Ovary (tissue), 9 donors: ENCODE data around the gene RADIL. TPM values are rescaled to one million over a fixed set of nuclear protein-coding genes. Genes with fewer than 3 reads are reported as not detected.

Experiments
- DNase-seq, 5 donors: peaks; one replicate each; pipeline ENCODE4 v3.0.0-alpha.2; 2019 to 2020
- H3K27ac ChIP-seq, 2 donors: fragments of 200-600 bp; one replicate each; pipeline versions ENCODE4 v1.5.1 to v1.8.0; 2019 to 2022
- H3K27me3 ChIP-seq: fragments of 200-600 bp; one replicate; pipeline ENCODE4 v1.8.0; 2022
- H3K36me3 ChIP-seq: fragments of 200-600 bp; sonication (generic); one replicate; pipeline ENCODE4 v1.5.1; 2019
- H3K4me1 ChIP-seq: one replicate; pipeline ENCODE4 v1.8.1; 2013; ENCODE audit warnings: mild to moderate bottlenecking, moderate library complexity; ENCODE audit not compliant: insufficient read depth
- H3K4me3 ChIP-seq: fragments of 200-600 bp; sonication (generic); one replicate; pipeline ENCODE4 v1.5.1; 2017
- H3K9me3 ChIP-seq, 2 donors: fragments of 200-600 bp in 1 of 2; sonication (generic) in 1 of 2; one replicate each; pipeline versions ENCODE4 v1.5.1 to v1.8.1; 2013 to 2019; ENCODE audit warnings: mild to moderate bottlenecking in 1 of 2, moderate library complexity in 1 of 2
- CTCF ChIP-seq, 3 donors: fragments of 450-650 bp in 2 of 3; fragments of 200-600 bp in 1 of 3; IDR thresholded peaks; one replicate each; pipeline versions ENCODE4 v1.5.1 to v1.8.0; 2016 to 2022; ENCODE audit warnings: antibody characterized with exemption in 3 of 3, mild to moderate bottlenecking in 1 of 3
- EP300 ChIP-seq: sonication (generic); formaldehyde crosslinking; IDR thresholded peaks from one replicate; pipeline ENCODE4 v1.6.1; 2017; ENCODE audit warnings: antibody characterized with exemption
- POLR2A ChIP-seq: fragments of 450-650 bp; IDR thresholded peaks from one replicate; pipeline ENCODE4 v1.6.1; 2017; ENCODE audit warnings: antibody characterized with exemption, mild to moderate bottlenecking, moderate library complexity
- WGBS, 3 donors: extraction: QIAGEN DNeasy Blood & Tissue Kit in 1 of 3; methylation state at CpG; one replicate each; pipeline versions ENCODE4 v1.1.5 to v1.1.7; 2013 to 2017; 5-methylcytosine and 5-hydroxymethylcytosine counted together
- intact Hi-C, 4 donors: fragments of 100-400 bp; cut with DNase I; formaldehyde crosslinking; loops; one replicate each; pipeline versions ENCODE4 v1.11.0 to v1.15.1; 2022 to 2023
- polyA plus RNA-seq, 2 donors: library from polyadenylated mRNA; stranded (reverse); fragments of 200-250 nt in 1 of 2; fragments of 350-450 nt in 1 of 2; fragmentation: Illumina TruSeq in 1 of 2; extraction: RNeasy Lipid Tissue Mini Kit (QIAGEN cat#74804) in 1 of 2; gene quantifications; one replicate each; pipeline ENCODE4 v1.2.3, GENCODE V29; 2013 to 2014
- total RNA-seq, 7 donors: library from RNA; depleted of rRNA in 2 of 7; stranded (reverse); fragments of >200 nt in 2 of 7; fragmentation: NEBNext Ultra II Directional in 3 of 7; extraction: Animal tissue kit (Norgen Biotek cat#: 25700) in 3 of 7; gene quantifications; one replicate each; pipeline versions ENCODE4 v1.1.0 to v1.2.4, GENCODE V29; 2016 to 2023
- donor health status: DM: no; HTN: no; CAD: no; lungs with moderate emphysema.
- donor health status: DM: no; HTN: no; CAD: no.
- donor health status: Bipolar disorder and iron deficiency.
- donor health status: DM: yes; HTN: yes; CAD: no.
- donor health status: DM: no; HTN: no; CAD: no.
- donor health status: DM: yes; HTN: yes; CAD: no.

The RADIL gene
- total and polyA plus RNA-seq, 9 donors, result 0.98 to 5.4 (median 2.4) TPM

GRCh38 chr7:4787541-4787940 lies 96.0 kb downstream of the RADIL start:
- Histone ChIP-seq H3K4me3 (no peak overlapping the region), H3K9me3 (no peaks in the 10 kb centered on the region), H3K27ac (no peak overlapping the region), H3K27me3 (no peaks in the 10 kb centered on the region), H3K4me1 (no peaks in the 10 kb centered on the region), H3K36me3 (no peaks in the 10 kb centered on the region)
- 86 to 91% (median 86%) methylated on average over 17 of the region's 17 CpGs for WGBS, 3 donors
- DNase-seq, result peak in 1 of 5 donors; percentile 26
- TF ChIP-seq EP300 (no peak), CTCF (IDR thresholded peaks at IDR 0.05) (no peak), POLR2A (no peak)
- intact Hi-C loops, result no loop called here

GRCh38 chr7:4786015-4786414 lies 97.5 kb downstream of the RADIL start:
- intact Hi-C loops, result no loop called here
- Histone ChIP-seq H3K4me1 (no peaks in the 10 kb centered on the region), H3K9me3 (no peaks in the 10 kb centered on the region), H3K27me3 (no peaks in the 10 kb centered on the region), H3K4me3 (no peak overlapping the region), H3K36me3 (no peaks in the 10 kb centered on the region), H3K27ac (no peak overlapping the region)
- 90 to 94% (median 91%) methylated on average over 17 of the region's 17 CpGs for WGBS, 3 donors
- no peak for DNase-seq
- no peak for TF ChIP-seq CTCF (IDR thresholded peaks at IDR 0.05)
- TF ChIP-seq POLR2A, result no peak
- TF ChIP-seq EP300, result no peak

- 85 to 94% (median 88%) methylated on average over 20 of the region's 20 CpGs for WGBS, 3 donors
- no peak overlapping the region for H3K4me3 ChIP-seq
- no peaks in the 10 kb centered on the region for H3K27me3 ChIP-seq
- H3K36me3 ChIP-seq, result no peaks in the 10 kb centered on the region
- H3K4me1 ChIP-seq, result no peaks in the 10 kb centered on the region
- intact Hi-C loops, result no loop called here
- TF ChIP-seq POLR2A (no peak), EP300 (no peak), CTCF (IDR thresholded peaks at IDR 0.05) (no peak)
- no peaks in the 10 kb centered on the region for H3K9me3 ChIP-seq
- H3K27ac ChIP-seq, result no peak overlapping the region
- DNase-seq, result no peak
Measured at GRCh38 chr7:4785371-4785770, 98.1 kb downstream of the RADIL start.

GRCh38 chr7:4784799-4785198 lies 98.7 kb downstream of the RADIL start:
- 88 to 90% (median 89%) methylated on average over 13 to 19 of the region's 19 CpGs for WGBS, 3 donors
- H3K27ac ChIP-seq, result no peak overlapping the region
- TF ChIP-seq EP300 (no peak), CTCF (IDR thresholded peaks at IDR 0.05) (no peak), POLR2A (no peak)
- intact Hi-C loops, result no loop called here
- H3K4me3 ChIP-seq, result no peak overlapping the region
- no peaks in the 10 kb centered on the region for H3K27me3 ChIP-seq
- no peak for DNase-seq
- H3K4me1 ChIP-seq, result no peaks in the 10 kb centered on the region
- no peaks in the 10 kb centered on the region for H3K36me3 ChIP-seq
- no peaks in the 10 kb centered on the region for H3K9me3 ChIP-seq
